ENCODE measurements around the gene KCNIP3. TPM values are rescaled to one million over a fixed set of nuclear protein-coding genes. Genes with fewer than 3 reads are reported as not detected.
"Not testable (repeated sequence)": the region's sequence is repeated elsewhere in the genome, so short reads cannot be mapped to it uniquely, and the experiment has no call there.

Gene KCNIP3
- total RNA-seq, 2 donors from 2014 or later: 1.6 to 2.9 TPM

DNA sequence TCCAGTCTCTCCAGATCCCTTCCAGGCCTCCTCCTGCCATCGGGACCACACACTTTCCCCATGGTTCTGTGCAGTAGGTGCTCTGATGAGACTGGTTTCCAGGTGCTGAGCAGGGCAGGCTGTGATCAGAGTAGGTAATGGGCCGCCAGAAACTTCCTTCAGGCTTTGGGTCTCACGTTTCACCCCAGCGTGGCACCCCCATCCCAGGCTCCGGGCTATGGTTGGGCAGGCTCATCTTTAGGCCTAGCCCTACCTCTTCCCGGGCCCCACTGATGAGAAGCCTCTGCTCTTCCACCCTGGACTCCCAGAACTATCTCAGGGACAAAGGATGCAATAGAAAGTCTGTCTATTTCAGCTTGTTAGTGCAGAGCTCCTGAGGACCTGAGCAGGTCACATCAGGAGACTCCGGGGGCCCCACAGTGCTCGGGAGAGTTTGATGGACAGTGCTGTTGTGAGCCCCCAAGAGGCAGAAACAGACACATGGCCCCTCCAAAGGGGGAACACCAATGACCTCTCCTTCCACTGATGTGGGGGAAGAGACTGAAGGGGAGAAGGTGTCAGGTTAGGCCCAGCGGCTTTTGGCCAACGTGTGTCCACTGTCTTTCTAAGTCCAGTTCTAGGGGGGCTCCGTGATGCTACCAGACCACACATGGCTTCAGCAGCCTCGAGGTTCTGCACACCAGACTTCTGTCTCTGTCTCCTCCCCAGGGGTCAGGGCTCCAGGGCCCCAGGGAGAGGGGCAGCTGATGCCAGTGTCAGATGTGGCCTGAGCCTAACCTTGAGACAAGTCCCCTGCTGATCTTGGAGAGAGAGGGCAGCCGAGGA lies 28.7 kb upstream of the KCNIP3 start:
- Histone ChIP-seq H3K9me3 (no peaks in the 10 kb centered on the region), H3K36me3 (replicated peaks in 1 of 2; ENCODE audit: insufficient read depth in 1 of 2, low read depth in 2 of 2) (no peaks in the 10 kb centered on the region), H3K4me3 (no peak overlapping the region), H3K27ac (no peak overlapping the region), H3K4me1 (peaks cover 6% of the 10 kb centered on the region), H3K27me3 (no peaks in the 10 kb centered on the region)
- peak in 1 of 4 donors; percentile 2 for DNase-seq
- TF ChIP-seq POLR2A (IDR thresholded peaks at IDR 0.05): no peak
- TF ChIP-seq, protein P1, sequence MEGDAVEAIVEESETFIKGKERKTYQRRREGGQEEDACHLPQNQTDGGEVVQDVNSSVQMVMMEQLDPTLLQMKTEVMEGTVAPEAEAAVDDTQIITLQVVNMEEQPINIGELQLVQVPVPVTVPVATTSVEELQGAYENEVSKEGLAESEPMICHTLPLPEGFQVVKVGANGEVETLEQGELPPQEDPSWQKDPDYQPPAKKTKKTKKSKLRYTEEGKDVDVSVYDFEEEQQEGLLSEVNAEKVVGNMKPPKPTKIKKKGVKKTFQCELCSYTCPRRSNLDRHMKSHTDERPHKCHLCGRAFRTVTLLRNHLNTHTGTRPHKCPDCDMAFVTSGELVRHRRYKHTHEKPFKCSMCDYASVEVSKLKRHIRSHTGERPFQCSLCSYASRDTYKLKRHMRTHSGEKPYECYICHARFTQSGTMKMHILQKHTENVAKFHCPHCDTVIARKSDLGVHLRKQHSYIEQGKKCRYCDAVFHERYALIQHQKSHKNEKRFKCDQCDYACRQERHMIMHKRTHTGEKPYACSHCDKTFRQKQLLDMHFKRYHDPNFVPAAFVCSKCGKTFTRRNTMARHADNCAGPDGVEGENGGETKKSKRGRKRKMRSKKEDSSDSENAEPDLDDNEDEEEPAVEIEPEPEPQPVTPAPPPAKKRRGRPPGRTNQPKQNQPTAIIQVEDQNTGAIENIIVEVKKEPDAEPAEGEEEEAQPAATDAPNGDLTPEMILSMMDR (IDR thresholded peaks at IDR 0.05): no peak
- WGBS, 2 donors: 77 to 83% methylated on average over 6 to 13 of the region's 13 CpGs
- ATAC-seq: no peak
- intact Hi-C loops (cut with DNase I): no loop called here

GRCh38 chr2:95269036-95269680 lies 28.0 kb upstream of the KCNIP3 start:
- Histone ChIP-seq H3K4me3 (no peak overlapping the region), H3K36me3 (replicated peaks in 1 of 2; ENCODE audit: insufficient read depth in 1 of 2, low read depth in 2 of 2) (no peaks in the 10 kb centered on the region), H3K9me3 (no peaks in the 10 kb centered on the region), H3K27me3 (no peaks in the 10 kb centered on the region), H3K4me1 (peaks cover 13% of the 10 kb centered on the region), H3K27ac (no peak overlapping the region)
- TF ChIP-seq POLR2A (IDR thresholded peaks at IDR 0.05): no peak
- TF ChIP-seq, protein P1 (IDR thresholded peaks at IDR 0.05): no peak
- intact Hi-C loops (cut with DNase I): no loop called here
- ATAC-seq (no peak), DNase-seq (peak in 2 of 4 donors; percentile 0 to 6)
- WGBS, 2 donors: 88 to 95% methylated on average over 10 of the region's 10 CpGs

- H3K9me3 ChIP-seq; H3K27me3 ChIP-seq; H3K36me3 ChIP-seq (replicated peaks in 1 of 2; ENCODE audit: insufficient read depth in 1 of 2, low read depth in 2 of 2); intact Hi-C loops (cut with DNase I); H3K27ac ChIP-seq; ATAC-seq; H3K4me3 ChIP-seq: not testable (repeated sequence)
- H3K4me1 ChIP-seq: peaks cover 19% of the 10 kb centered on the region
- peak in 1 of 4 donors; percentile 5 for DNase-seq
- 94 to 96% methylated on average over 5 of the region's 5 CpGs for WGBS, 2 donors
Observed at GRCh38 chr2:95269745-95270144, 27.4 kb upstream of the KCNIP3 start.

DNA sequence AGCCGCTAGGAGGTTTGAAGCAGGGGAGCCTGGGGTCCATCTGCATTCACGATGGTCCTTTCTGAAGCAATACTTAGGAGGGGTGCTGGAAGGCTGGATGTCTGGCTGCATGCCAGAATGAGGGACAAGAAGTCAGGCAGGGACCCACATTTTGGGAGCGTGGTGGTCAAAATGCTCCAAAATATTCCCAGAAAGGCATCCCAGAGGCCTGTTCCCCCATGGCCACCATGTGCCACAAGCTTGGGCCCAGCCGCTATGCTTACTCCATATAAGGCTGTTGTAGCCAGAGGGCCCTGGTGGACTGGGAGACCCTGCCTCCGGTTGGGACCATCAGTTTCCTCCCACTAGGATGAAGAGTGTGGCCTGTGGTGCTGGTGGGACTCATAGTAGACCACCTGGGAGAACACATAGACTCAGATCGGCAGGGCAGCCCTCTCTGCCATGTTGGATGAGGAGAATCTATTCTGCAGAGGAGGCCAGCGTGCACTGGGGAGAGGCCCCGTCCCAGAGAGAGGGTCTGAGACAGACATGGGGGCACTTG lies 26.5 kb upstream of the KCNIP3 start:
- ATAC-seq: no peak
- intact Hi-C loops (cut with DNase I): no loop called here
- peaks cover 27% of the 10 kb centered on the region for H3K4me1 ChIP-seq
- no peaks in the 10 kb centered on the region for H3K27me3 ChIP-seq
- H3K27ac ChIP-seq: no peak overlapping the region
- WGBS, 2 donors: 82% methylated on average over 5 to 8 of the region's 8 CpGs
- H3K36me3 ChIP-seq (replicated peaks in 1 of 2; ENCODE audit: insufficient read depth in 1 of 2, low read depth in 2 of 2): no peaks in the 10 kb centered on the region
- no peak for TF ChIP-seq POLR2A (IDR thresholded peaks at IDR 0.05)
- TF ChIP-seq, protein P1 (IDR thresholded peaks at IDR 0.05): no peak
- H3K9me3 ChIP-seq: no peaks in the 10 kb centered on the region
- H3K4me3 ChIP-seq: no peak overlapping the region
- peak in 2 of 4 donors; percentile 1 to 11 for DNase-seq

DNA sequence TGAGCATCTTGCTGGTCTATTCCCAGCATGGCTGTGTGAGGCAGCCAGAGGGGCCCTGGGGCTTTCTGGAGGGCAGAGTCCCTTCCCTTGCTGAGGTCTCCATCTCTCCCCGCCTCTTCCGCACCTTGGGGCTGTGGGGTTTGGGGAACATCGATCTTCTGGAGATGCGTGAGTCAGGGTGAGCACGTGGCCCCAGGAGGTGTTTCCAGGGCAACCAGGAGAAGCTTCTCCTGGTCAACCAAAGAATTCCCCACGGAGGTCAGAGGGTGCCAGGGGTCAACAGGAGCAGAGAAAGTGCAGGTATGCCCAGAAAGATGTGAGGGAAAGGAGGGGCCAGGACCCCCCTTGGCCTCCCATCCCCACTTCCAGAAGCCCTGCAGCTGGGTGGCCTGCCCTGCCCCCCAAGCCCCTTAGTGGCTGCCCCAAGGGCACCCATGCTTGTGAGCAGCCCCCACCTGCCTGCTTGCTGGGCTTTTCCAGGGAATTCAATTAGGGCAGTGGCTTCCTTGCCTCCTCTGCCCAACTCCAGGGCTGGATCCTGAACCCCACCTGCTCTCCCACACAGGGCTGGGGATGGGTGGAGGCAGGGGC lies 25.7 kb upstream of the KCNIP3 start:
- DNase-seq (peak in 2 of 4 donors; percentile 1 to 8), ATAC-seq (no peak)
- no peaks in the 10 kb centered on the region for H3K9me3 ChIP-seq
- intact Hi-C loops (cut with DNase I): no loop called here
- no peak overlapping the region for H3K4me3 ChIP-seq
- TF ChIP-seq, protein P1 (IDR thresholded peaks at IDR 0.05): no peak
- TF ChIP-seq POLR2A (IDR thresholded peaks at IDR 0.05): no peak
- WGBS, 2 donors: 66 to 73% methylated on average over 6 of the region's 6 CpGs
- no peaks in the 10 kb centered on the region for H3K36me3 ChIP-seq (replicated peaks in 1 of 2; ENCODE audit: insufficient read depth in 1 of 2, low read depth in 2 of 2)
- H3K27me3 ChIP-seq: no peaks in the 10 kb centered on the region
- H3K4me1 ChIP-seq: peaks cover 36% of the 10 kb centered on the region
- H3K27ac ChIP-seq: no peak overlapping the region

All from body of pancreas (tissue), 4 donors.